NCI-H774 (cell line): Measurements from ENCODE around the gene CAMKMT.
A peak's percentile ranks its signal among the peaks of the same experiment; 100 is the strongest.

Experiments
- DNase-seq: peaks from one replicate; lab custom pipeline; 2025; lab: John Stamatoyannopoulos, UW

CAMKMT gene

GRCh38 chr2:44689516-44689915 is 327.8 kb downstream of the CAMKMT start:
- no peak for DNase-seq

GRCh38 chr2:44691174-44691785 is 329.5 kb downstream of the CAMKMT start:
- DNase-seq = no peak

- no peak for DNase-seq
Observed at GRCh38 chr2:44692821-44693220, 331.1 kb downstream of the CAMKMT start.

GRCh38 chr2:44700824-44701223 is 339.1 kb downstream of the CAMKMT start:
- no peak for DNase-seq

GRCh38 chr2:44705356-44705755 is 343.6 kb downstream of the CAMKMT start:
- peak; percentile 51 for DNase-seq

GRCh38 chr2:44705876-44706480 is 344.2 kb downstream of the CAMKMT start:
- DNase-seq = peak; percentile 45

GRCh38 chr2:44706681-44707553 is 345.2 kb downstream of the CAMKMT start:
- peak; percentile 67 for DNase-seq

- DNase-seq = peak; percentile 77
Observed at GRCh38 chr2:44707945-44708660, 346.4 kb downstream of the CAMKMT start.

GRCh38 chr2:44708661-44709000 is 346.9 kb downstream of the CAMKMT start:
- DNase-seq = no peak

GRCh38 chr2:44713170-44713569 is 351.4 kb downstream of the CAMKMT start:
- DNase-seq = no peak

GRCh38 chr2:44715671-44716081 is 353.9 kb downstream of the CAMKMT start:
- no peak for DNase-seq

- no peak for DNase-seq
Observed at GRCh38 chr2:44716131-44716530, 354.4 kb downstream of the CAMKMT start.

GRCh38 chr2:44718431-44718830 is 356.7 kb downstream of the CAMKMT start:
- DNase-seq = no peak

- DNase-seq = no peak
Observed at GRCh38 chr2:44719562-44719961, 357.8 kb downstream of the CAMKMT start.

GRCh38 chr2:44722026-44722625 is 360.4 kb downstream of the CAMKMT start:
- no peak for DNase-seq

- no peak for DNase-seq
Observed at GRCh38 chr2:44723921-44724320, 362.2 kb downstream of the CAMKMT start.

GRCh38 chr2:44730593-44730992 is 368.8 kb downstream of the CAMKMT start:
- DNase-seq = no peak

GRCh38 chr2:44731505-44731904 is 369.8 kb downstream of the CAMKMT start:
- DNase-seq = no peak

- no peak for DNase-seq
Observed at GRCh38 chr2:44736270-44736942, 374.7 kb downstream of the CAMKMT start.

- no peak for DNase-seq
Observed at GRCh38 chr2:44740678-44741077, 378.9 kb downstream of the CAMKMT start.

- no peak for DNase-seq
Observed at GRCh38 chr2:44741507-44741906, 379.8 kb downstream of the CAMKMT start.

GRCh38 chr2:44742057-44742456 is 380.3 kb downstream of the CAMKMT start:
- no peak for DNase-seq
